Stimulated activated naive CD8-positive, alpha-beta T cell treated with anti-CD3 and anti-CD28 coated beads, Interleukin-15, Interleukin-2, amounts not matched to agents 100 U/mL and 50 U/mL, for 24 hours (primary cell): ENCODE measurements around the gene SYNJ1.
"Not testable (repeated sequence)": the region's sequence is repeated elsewhere in the genome, so short reads cannot be mapped to it uniquely, and the experiment has no call there.

Experiments
- ATAC-seq: fragments of 150-1000 bp; cut with Tn5 transposase; one replicate; pipeline ENCODE4 v1.10.0; 2021
- DNase-seq: peaks from one replicate; pipeline ENCODE4 v3.0.0; 2021

SYNJ1 gene

DNA sequence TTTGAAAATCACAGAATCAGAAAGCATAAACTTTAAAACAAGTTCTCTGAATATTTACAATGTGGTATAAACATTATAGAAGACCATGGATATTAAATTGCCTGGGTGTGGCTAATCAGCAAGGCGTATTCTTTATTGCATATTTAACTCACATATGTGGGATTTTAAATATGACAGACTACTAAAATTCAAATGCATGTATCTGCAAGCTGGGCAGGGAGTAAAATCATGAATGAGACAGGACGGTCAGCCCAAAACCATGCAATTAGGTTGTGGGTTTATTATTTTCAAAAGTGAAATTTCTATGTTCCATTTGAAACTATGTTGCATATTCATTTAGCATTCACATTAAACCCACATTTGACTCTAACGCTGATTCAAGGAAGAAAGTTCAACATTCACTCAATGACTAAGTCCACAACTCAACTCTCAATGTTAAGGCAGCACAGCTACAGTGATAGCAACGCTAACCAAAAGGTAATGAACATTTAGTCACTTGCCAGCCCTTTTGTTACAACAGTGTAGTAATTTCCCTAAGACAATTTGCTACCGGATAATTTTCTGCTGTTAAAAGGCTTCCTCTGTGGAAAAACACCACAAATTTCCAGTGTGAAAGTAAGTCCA lies 6.3 kb upstream of the SYNJ1 start:
- ATAC-seq (peak; percentile 61), DNase-seq (no peak)

DNA sequence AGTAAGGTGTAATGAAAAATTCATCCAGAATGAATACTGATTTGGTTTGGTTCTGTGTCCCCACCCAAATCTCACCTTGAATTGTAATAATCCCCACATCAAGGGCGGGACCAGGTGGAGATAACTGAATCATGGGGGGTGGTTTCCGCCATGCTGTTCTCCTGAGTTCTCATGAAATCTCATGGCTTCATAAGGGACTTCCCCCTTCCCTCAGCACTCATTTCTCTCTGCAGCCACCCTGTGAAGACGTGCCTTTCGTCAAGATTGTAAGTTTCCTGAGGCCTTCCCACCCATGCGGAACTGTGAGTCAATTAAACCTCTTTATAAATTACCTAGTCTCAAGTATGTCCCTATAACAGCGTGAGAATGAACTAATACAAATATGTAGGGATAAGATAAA lies 5.5 kb upstream of the SYNJ1 start:
- peak; percentile 33 for DNase-seq
- no peak for ATAC-seq

DNA sequence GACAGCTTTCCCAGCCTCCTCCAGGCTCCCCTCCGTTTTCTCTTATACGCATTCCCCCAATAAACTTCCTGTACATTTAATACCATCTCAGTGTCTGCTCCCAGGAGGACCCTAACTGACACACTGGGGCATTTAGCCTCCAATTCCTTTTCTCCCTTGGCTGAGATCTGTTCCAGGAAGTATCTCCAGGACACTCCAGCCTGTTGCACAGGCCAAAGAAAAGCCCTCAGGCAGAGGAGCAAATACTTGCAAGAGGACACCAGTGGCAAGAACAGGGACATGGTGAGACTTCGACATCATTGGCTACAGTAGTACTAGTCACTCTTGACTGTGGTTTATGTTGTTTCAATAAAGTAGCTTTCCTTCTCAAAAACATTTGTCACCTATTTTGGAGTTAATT lies 4.7 kb upstream of the SYNJ1 start:
- no peak for DNase-seq
- ATAC-seq = no peak

DNA sequence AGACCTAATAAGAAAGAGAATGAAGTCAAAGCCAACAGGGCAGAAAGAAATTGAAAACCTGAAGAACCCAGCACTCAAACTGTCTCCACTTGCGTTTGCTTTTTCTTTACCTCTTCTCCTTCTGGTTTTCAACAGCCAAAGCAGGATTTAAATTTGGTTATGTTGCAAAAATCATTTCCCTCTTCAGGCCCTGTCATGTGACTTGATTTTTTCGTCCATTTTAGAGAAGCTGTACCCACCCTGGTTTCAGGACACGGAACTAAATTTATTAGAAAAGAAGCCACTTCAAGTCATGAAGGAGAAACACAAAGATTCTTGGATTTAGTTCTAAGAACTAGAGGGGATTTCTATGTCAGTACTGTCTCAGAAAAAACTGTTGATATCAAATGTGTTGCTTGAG lies 1.0 kb upstream of the SYNJ1 start:
- ATAC-seq (no peak), DNase-seq (no peak)

DNA sequence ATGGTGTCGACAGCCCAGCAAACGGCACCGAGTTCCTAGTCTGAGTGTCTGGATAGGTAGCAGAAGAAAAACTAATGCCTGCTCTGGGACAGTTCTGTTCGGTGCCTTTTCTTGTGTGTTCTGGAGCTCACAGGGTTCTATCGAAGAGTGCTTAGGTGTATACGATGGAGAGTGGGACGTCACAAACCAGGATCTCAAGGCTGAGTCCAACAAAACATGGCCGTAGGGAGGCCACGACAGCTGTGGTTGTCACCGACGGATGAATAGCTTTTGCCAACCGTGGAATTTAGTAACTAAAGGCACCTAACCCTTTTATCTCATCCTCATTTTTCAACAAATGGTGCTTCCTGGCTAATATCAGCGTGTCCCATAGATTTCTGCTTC lies 635 bp upstream of the SYNJ1 start:
- DNase-seq (no peak), ATAC-seq (no peak)

DNA sequence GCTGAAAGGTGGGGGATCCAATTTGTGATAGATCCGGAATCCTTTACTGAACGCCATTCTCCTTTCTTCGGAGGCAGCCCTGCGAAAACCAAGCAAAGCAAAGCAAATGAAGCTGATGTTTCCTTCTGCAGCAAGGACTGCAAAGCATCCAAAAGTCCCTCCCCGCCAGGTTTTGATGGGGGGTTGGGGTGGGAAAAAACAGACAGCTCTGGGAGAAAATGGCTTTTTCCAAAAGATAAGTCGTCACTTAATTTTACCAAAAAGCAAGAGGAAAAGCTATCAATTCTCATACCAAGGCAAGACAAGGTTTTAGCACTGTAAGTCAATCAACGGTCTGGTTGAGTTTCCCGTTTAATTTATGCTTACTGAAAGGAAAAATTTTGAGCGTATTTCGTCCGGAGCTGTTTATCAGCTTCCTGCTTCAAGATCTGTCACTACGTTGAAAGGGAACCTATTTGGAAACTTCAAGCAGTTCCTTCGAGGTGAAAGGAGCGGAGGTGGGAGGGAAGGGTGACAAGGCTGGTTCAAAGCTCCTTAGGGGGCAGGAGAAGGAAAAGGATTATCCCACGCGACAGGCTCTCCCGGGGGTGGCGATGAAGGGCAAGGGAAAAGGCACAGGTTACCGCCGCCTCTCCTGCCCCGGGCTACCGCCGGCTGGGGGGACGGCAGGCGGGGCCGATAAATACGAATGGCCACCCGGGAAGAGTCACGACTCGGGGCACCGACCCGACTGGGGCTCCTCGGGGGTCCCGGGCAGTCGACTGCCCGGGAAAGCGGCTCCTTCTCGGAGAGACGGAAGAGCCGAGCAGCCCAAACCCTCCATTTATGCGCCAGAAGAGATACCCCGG lies 750 bp downstream of the SYNJ1 start:
- ATAC-seq (peak; percentile 11), DNase-seq (peak; percentile 14)

DNA sequence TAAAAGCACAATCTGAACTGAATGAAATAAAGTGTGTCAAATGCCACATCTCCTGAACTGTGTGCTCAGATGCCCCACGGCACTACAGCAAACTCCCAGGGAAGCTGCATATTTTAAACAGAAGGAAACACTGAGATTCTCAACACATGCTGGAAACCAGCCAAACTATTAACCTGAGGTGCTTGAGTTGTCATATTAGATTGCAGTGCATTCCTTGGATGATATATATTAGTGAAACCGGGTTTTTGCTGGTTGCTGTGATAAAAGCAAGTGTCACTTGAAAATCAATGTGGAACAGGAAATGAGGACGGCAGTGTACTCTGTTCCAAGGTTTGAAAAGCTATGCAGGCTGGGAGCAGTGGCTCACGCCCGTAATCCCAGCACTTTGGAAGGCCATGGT lies 8.7 kb downstream of the SYNJ1 start:
- DNase-seq = no peak

DNA sequence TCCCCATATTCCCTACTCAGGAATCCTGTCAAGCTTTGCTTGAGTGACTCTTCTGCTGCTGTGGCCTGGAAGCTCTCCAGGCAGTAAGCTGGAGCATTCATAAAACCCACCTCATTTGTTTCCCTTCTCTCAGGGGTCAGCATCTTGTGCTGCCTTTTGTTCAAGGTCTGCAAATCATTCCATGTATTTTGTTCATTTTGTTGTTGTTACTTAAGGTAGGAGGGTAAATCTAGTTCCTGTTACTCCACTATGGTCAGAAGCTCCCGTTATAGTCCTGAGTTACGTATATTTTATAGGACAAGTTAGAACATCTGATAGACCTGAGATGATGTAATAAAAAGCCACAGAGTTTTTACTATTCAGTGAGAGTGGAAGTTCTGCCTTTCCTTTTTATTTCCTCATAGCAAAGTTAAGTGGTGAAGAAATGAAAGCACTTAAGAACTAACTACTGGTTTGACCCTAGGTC lies 9.9 kb downstream of the SYNJ1 start:
- ATAC-seq (no peak), DNase-seq (no peak)

More for the DNA sequence above, 8.7 kb downstream of the SYNJ1 start:
- ATAC-seq = no peak

DNA sequence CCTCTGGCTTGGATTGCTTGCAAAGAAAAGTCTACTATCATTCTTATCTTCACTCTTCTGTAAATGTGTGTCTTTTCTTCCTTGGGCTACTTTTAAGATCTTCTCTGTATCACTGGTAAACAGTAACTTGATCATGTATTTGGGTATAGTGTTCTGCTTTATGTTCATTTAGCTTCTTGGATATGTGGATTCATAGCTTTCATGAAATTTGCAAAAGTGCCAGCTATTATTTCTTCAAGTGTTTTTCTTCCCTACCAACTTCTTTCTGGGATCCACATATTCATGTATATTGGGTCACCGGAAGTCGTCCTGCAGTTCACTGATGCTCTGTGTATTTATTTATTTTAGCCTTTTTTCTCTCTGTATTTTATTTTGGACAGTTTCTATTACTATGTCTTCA lies 11.3 kb downstream of the SYNJ1 start:
- ATAC-seq (no peak), DNase-seq (no peak)

DNA sequence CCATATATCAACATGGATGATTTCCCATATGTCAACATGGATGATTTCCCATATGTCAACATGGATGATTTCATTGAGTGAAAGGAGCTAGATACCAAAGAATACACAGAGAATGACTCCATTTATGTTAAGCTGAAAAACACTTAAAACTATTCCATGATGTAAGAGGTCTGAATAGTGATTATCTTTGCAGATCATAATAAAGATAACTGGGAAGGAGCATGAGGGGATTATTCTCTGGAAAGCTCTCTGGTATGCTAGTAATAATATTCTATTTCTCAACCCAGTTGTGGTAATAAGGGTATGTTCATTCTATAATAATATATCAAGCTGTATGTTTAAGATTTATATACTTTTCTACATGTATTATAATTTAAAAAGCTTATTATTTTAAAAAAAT lies 14.1 kb downstream of the SYNJ1 start:
- no peak for ATAC-seq
- no peak for DNase-seq

DNA sequence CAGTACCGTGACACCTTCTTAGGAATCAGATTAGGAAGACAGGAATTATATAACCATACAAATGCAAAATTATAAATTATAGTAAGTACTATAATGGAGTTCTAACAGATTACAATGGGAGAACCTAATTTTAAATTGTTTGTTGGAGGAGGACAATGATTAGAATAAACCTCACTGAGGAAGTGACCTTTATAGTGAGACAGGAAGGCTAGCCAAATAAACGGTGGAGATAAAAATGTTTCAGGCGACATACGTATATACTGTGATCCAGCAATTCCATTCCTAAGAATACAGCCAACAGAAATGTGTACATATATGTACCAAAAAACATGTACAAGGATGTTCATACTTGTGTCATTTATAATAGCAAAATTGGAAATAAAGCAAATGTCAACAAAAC lies 15.2 kb downstream of the SYNJ1 start:
- no peak for ATAC-seq
- DNase-seq = no peak

DNA sequence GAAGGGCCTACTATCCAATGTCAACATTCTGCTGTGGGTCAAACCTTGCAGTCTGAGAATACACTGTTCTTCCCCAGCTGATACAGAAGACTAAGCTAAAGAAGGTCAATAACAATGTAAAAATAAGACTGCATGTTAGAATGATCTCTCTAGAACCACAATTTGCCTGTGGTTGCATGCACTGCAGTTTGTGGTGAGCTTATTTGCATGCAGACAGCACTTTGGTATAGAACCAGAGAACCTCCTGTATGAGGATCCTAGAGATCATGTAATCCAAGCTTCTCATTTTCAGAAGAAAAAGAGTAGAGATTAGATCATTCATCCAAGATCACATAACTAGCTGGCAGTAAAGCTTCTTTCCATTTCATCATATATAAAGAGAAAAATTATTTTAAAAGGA lies 15.8 kb downstream of the SYNJ1 start:
- peak; percentile 27 for DNase-seq
- peak; percentile 71 for ATAC-seq

DNA sequence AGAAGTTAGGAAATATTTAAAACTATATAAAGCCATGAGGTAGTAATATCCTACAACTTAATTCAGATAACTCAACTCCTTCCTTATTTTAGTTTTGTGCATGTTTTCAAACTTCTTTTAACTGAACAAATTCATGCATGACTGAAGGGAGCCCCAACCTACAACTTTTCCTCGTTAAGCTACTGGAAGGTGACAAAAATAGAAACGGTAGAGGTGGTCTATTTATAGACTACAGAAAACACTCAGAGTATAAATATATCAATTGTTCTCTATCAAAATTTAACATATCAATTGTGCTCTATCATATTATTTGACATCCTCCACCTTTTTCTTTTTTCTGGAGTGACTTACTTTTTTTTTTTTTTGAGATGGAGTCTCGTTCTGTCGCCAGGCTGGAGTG lies 16.8 kb downstream of the SYNJ1 start:
- no peak for DNase-seq
- ATAC-seq = no peak

DNA sequence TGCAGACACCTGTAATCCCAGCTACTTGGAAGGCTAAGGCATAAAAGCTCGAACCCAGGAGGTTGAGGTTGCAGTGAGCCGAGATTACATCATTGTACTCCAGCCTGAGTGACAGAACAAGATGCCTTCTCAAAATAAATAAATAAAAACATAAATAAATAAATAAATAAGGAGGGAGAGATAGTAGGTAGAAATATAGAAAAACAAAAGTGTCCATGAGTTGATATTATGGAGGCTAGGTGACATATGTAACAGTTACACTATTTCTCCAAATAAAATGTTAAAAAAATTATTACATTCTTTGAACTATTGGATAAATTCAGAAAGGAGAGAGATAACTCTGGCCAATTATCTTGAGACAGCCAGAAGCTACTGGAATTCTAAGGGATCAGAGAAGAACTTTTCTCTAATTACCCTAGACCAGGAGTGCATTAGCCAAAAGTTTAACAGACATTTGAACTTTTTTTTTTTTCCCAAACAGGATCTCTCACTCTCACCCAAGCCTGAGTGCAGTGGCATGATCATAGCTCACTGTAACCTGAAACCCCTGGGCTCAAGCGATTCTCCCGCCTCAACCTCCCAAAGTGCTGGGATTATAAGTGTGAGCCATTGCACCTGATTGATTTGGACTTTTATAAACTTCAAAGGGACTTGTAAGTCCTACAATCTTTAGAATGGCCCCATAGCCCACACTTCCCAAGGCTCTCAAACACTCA lies 17.6 kb downstream of the SYNJ1 start:
- no peak for ATAC-seq
- no peak for DNase-seq

DNA sequence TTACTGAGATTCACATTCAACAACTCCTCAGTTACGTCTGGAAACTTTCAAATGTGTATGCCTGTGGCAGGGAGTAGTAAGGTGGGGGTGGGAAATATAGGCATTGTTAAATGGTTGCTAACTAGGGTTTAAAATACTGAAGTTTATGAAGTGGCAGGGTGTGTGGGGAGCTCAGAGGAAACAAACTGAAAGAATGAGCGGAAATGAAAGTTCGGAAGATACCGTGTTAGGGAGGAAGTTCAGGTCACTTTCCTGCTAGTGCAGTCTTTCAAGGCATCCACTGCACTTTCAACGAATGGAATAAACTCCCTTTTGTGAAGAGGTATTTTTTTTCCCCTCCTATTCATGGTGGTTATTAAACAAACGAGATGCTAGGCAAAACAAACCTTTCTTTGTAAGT lies 19.7 kb downstream of the SYNJ1 start:
- no peak for DNase-seq

DNA sequence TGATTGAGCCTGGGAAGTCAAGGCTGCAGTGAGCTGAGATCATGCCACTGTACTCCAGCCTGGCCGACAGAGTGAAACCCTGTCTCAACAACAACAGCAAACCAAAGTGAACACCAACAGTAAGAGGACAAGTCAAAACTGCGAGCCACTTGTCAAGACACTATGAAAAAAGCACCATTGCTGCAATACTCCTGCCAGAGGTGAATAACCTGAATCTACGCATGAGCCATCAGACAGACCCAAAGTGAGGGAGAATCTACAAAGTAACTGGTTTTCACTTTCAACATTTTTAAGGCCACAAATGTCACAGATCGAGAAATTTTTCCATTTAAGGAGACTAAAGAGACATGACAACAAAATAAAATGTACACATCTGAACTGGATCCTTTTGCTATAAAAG lies 21.9 kb downstream of the SYNJ1 start:
- DNase-seq (no peak), ATAC-seq (peak; percentile 46)

More for the DNA sequence above, 19.7 kb downstream of the SYNJ1 start:
- ATAC-seq = no peak

DNA sequence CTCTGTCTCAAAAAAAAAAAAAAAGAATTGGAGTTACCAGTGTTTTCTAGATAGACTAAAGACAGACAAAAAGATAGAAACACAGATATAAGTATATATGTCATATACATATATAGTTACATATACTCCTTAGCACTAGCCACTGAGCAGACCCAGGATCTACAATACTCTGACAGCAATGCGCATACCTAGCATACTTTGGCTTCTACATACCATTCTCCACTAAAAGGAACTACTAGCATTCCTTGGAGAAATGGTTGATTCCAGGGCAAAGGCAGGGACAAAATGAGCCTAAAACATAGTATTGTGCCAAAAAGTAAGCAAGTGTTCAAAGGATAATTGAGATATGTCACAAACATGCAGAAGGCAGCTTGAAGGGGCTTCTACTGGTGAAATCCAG lies 22.7 kb downstream of the SYNJ1 start:
- no peak for DNase-seq
- ATAC-seq = no peak

DNA sequence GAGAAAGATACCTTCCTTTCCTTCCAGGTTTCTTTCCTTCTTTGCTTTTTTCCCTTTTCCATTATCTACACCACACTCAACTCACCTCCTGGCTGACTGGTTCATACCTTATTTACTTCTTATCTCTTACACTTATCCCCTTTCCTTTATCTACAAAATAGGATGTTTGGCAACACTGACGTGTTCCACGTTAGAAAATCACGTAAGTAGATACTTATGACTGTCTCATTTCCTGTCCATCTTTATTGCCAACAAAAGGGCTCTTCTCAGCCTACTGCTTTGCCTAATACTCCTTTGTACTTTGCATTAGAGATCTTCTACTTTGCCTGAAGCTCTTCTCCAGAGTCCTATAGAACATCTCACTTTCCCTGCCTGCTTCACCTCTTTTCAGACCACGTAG lies 25.1 kb downstream of the SYNJ1 start:
- ATAC-seq (no peak), DNase-seq (no peak)

DNA sequence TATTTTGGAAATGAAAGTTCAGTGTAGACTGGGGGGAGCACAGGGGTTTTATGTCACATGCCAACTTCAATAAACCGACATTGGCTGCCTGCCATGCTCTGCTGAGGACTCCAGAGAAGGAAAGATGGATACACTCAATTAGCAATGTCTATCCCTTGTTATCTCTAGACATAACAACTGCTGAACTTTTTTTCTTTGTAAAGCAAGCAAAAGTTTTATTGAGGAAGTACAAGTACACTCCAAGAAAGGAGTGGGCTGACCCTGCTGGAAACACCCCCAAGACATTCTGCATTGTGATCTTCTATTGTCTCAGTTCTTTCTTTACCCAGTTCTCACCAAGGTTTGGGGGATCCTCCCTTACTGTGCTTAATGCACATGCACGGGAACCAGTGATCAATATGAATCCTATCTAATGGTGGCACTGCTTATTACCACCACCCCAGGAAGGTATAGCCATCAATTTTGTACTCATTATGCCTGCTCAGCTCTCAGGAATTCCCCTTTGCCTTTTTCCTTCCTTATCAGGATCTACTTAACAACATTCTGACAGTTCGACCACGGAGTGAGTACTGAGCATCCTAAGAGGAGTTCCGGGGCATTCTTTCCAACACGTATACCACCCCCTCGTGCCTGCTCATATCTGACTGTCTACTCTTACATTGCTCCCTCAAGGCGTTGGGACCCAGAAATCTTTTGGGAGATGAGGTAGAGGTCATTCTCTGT lies 28.7 kb downstream of the SYNJ1 start:
- ATAC-seq (no peak), DNase-seq (no peak)

DNA sequence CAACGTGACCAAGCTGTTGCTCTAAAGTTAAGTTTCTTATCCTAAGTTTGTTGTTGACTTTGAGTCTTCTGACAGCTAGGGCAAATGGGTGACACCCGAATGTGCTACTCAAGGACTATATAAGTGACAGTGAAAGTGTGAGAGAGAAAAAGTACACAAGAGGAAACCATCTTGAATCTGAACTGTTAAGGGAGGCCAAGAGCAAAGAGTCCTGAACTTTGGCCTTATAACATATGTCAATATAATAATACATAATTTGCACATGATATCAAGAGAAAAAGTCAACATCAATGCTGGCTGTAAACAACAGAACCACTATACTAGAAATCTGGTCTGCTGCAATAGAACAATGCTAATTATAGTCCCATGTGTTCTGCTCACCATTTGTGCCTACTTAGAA lies 29.5 kb downstream of the SYNJ1 start:
- DNase-seq = no peak
- no peak for ATAC-seq

DNA sequence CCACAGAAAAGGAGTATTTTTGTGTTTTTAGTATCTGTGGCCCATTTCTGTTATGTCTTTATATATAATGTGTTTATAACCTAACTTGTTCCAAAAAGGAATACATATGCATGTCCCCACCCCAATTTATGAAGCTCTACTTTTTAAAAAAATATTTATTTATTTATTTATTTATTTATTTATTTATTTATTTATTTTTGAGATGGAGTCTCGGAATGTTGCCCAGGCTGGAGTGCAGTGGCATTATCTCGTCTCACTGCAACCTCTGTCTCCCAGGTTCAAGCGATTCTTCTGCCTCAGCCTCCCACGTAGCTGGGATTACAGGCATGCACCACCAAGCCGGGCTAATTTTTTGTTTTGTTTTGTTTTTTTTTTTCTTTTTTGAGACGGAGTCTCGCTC lies 32.3 kb downstream of the SYNJ1 start:
- ATAC-seq, DNase-seq: not testable (repeated sequence)

DNA sequence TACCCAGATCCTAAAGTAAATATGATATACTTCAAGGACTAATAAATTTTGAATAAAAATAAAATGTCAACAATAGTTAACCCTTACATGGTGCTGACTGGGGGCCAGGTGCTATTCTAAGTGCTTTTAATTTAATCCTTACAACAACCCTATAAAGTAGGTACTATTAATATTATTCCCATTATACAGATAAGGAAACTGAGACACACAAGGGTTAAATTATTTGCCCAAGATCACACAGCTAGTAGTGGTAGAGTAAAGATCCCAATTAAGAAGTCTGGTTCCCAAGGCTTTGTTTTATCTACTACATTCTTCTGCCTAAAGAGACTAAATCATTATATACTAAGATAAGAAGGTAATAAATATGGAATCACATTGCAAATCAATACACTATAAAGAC lies 34.2 kb downstream of the SYNJ1 start:
- ATAC-seq = no peak
- DNase-seq = no peak

DNA sequence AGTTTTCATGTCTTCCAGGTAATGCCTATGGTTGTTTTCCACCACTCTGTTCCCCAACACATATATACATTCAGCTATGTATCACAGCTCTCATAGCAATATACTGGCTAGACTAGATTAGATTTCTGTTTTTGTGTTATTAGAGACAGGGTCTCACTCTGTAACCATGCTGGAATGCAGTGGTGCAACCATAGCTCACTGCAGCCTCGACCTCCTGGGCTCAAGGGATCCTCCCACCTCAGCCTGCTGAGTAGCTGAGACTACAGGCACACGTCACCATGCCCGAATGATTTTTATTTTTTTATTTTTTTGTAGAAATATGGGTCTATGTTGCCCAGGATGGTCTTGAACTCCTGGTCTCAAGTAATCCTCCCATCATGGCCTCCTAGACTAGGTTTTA lies 37.7 kb downstream of the SYNJ1 start:
- DNase-seq (no peak), ATAC-seq (no peak)
